Mesendoderm (in vitro differentiated cells): ENCODE results near the gene CAMSAP2.

ENCODE experiments used
- DNase-seq: peaks from one replicate; pipeline ENCODE4 v3.0.0; 2013
- H2AK5ac ChIP-seq: 2 replicates; pipeline ENCODE4 v1.6.1; 2013; ENCODE audit warnings: low read length, inconsistent platforms
- H2BK120ac ChIP-seq: 2 replicates; pipeline ENCODE4 v1.6.1; 2013; ENCODE audit warnings: low read depth, mild to moderate bottlenecking, low read length, moderate library complexity, mixed read lengths
- H2BK15ac ChIP-seq: replicated peaks from 2 replicates; pipeline ENCODE4 v1.6.1; 2013; ENCODE audit warnings: low read depth, mild to moderate bottlenecking, moderate library complexity
- H2BK5ac ChIP-seq: 2 replicates; pipeline ENCODE4 v1.6.1; 2013; ENCODE audit warnings: low read length, inconsistent platforms
- H3K18ac ChIP-seq: 2 replicates; pipeline ENCODE4 v1.6.1; 2013; ENCODE audit warnings: mild to moderate bottlenecking, low read length, mixed read lengths
- H3K23ac ChIP-seq: one replicate; pipeline ENCODE4 v1.6.1; 2013; ENCODE audit warnings: low read length
- H3K27ac ChIP-seq: 2 replicates; pipeline ENCODE4 v1.5.1; 2013; ENCODE audit warnings: low read depth, mild to moderate bottlenecking, inconsistent platforms, low read length, moderate library complexity
- H3K27me3 ChIP-seq: 2 replicates; pipeline ENCODE4 v1.6.1; 2013; ENCODE audit warnings: low read length, control low read depth, mild to moderate bottlenecking, inconsistent platforms; ENCODE audit not compliant: insufficient read depth, poor library complexity
- H3K36me3 ChIP-seq: 2 replicates; pipeline ENCODE4 v1.6.1; 2013; ENCODE audit warnings: low read length, inconsistent platforms; ENCODE audit not compliant: control insufficient read depth, insufficient read depth
- H3K4ac ChIP-seq: one replicate; pipeline ENCODE4 v1.6.1; 2013; ENCODE audit warnings: low read depth, mild to moderate bottlenecking, low read length, moderate library complexity
- H3K4me1 ChIP-seq: 2 replicates; pipeline ENCODE4 v1.6.1; 2013; ENCODE audit warnings: low read depth, low read length, inconsistent platforms; ENCODE audit not compliant: control insufficient read depth
- H3K4me2 ChIP-seq: 2 replicates; pipeline ENCODE4 v1.6.1; 2013; ENCODE audit warnings: low read length
- H3K4me3 ChIP-seq: 2 replicates; pipeline ENCODE4 v1.5.1; 2013; ENCODE audit warnings: mild to moderate bottlenecking, low read length
- H3K56ac ChIP-seq: one replicate; pipeline ENCODE4 v1.6.1; 2013; ENCODE audit warnings: low read length
- H3K79me1 ChIP-seq: 2 replicates; pipeline ENCODE4 v1.6.1; 2013; ENCODE audit warnings: low read length, inconsistent platforms
- H3K79me2 ChIP-seq: 2 replicates; pipeline ENCODE4 v1.6.1; 2013; ENCODE audit warnings: mild to moderate bottlenecking, low read length; ENCODE audit not compliant: control insufficient read depth, insufficient read depth
- H3K9ac ChIP-seq: 2 replicates; pipeline ENCODE4 v1.6.1; 2013; ENCODE audit warnings: low read length, inconsistent platforms
- H4K5ac ChIP-seq: one replicate; pipeline ENCODE4 v1.6.1; 2013; ENCODE audit warnings: low read length
- H4K8ac ChIP-seq: one replicate; pipeline ENCODE4 v1.6.1; 2013; ENCODE audit warnings: low read depth, mild to moderate bottlenecking, control low read depth, low read length, moderate library complexity
- WGBS: extraction: QIAGEN DNeasy Blood & Tissue Kit; methylation state at CpG from one replicate; pipeline ENCODE4 v1.1.7; 2013; ENCODE audit warnings: low lambda C conversion rate, missing lambda C conversion rate; ENCODE audit not compliant: insufficient coverage; ENCODE audit errors: extremely low coverage; 5-methylcytosine and 5-hydroxymethylcytosine counted together

CAMSAP2 gene

GRCh38 chr1:200861937-200862647, 123.4 kb downstream of the CAMSAP2 start:
- no peak overlapping the region for H2BK5ac ChIP-seq
- H3K36me3 ChIP-seq: no peaks in the 10 kb centered on the region
- H3K56ac ChIP-seq: no peak overlapping the region
- no peak overlapping the region for H2BK120ac ChIP-seq
- H3K4me1 ChIP-seq: no peaks in the 10 kb centered on the region
- DNase-seq: no peak
- H3K23ac ChIP-seq: no peak overlapping the region
- H2BK15ac ChIP-seq: no peak overlapping the region
- H4K5ac ChIP-seq: no peak overlapping the region
- no peak overlapping the region for H3K18ac ChIP-seq
- no peaks in the 10 kb centered on the region for H3K79me1 ChIP-seq
- no peak overlapping the region for H3K9ac ChIP-seq
- H3K4me3 ChIP-seq: no peak overlapping the region
- no peaks in the 10 kb centered on the region for H3K27me3 ChIP-seq
- no CpG with 5 or more reads among the region's 2 CpGs for WGBS
- H3K79me2 ChIP-seq: no peaks in the 10 kb centered on the region
- H4K8ac ChIP-seq: no peak overlapping the region
- no peak overlapping the region for H3K4ac ChIP-seq
- H3K4me2 ChIP-seq: no peak overlapping the region
- H3K27ac ChIP-seq: no peak overlapping the region
- no peak overlapping the region for H2AK5ac ChIP-seq

GRCh38 chr1:200862713-200863415, 124.2 kb downstream of the CAMSAP2 start:
- no peak overlapping the region for H3K4me2 ChIP-seq
- WGBS: no CpG with 5 or more reads among the region's 9 CpGs
- no peak overlapping the region for H3K23ac ChIP-seq
- H2BK5ac ChIP-seq: no peak overlapping the region
- no peak overlapping the region for H3K18ac ChIP-seq
- no peak overlapping the region for H3K9ac ChIP-seq
- H3K4ac ChIP-seq: no peak overlapping the region
- H2BK15ac ChIP-seq: no peak overlapping the region
- no peak overlapping the region for H3K56ac ChIP-seq
- no peaks in the 10 kb centered on the region for H3K79me2 ChIP-seq
- no peak overlapping the region for H4K8ac ChIP-seq
- H2AK5ac ChIP-seq: no peak overlapping the region
- H4K5ac ChIP-seq: no peak overlapping the region
- H2BK120ac ChIP-seq: no peak overlapping the region
- no peak overlapping the region for H3K4me3 ChIP-seq
- no peaks in the 10 kb centered on the region for H3K36me3 ChIP-seq
- H3K27me3 ChIP-seq: no peaks in the 10 kb centered on the region
- no peak overlapping the region for H3K27ac ChIP-seq
- H3K4me1 ChIP-seq: no peaks in the 10 kb centered on the region
- no peaks in the 10 kb centered on the region for H3K79me1 ChIP-seq
- DNase-seq: no peak

DNA sequence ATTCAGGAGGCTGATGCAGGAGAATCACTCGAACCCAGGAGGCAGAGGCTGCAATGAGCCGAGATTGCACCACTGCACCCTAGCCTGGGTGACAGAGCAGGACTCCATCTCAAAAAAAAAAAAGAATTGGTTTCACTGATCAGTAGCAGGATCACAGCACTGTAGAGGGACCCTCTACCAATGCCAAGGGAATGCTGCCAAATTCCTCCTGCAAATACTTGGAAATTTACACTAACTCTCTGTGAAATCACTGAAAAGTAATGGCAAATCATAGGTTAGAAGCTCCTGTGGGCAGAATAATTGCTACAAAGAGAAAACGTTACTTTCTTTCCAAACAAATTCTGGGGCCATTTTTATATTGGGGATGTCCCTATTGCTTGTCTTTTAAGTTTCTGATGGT, 127.4 kb downstream of the CAMSAP2 start:
- no peak overlapping the region for H2BK5ac ChIP-seq
- no peak overlapping the region for H3K23ac ChIP-seq
- H2AK5ac ChIP-seq: no peak overlapping the region
- no peak overlapping the region for H4K5ac ChIP-seq
- H3K79me2 ChIP-seq: no peaks in the 10 kb centered on the region
- H3K27ac ChIP-seq: no peak overlapping the region
- no peak overlapping the region for H2BK120ac ChIP-seq
- no peak overlapping the region for H2BK15ac ChIP-seq
- no peak overlapping the region for H3K56ac ChIP-seq
- H3K9ac ChIP-seq: no peak overlapping the region
- H3K4me1 ChIP-seq: no peaks in the 10 kb centered on the region
- no peak overlapping the region for H3K18ac ChIP-seq
- H3K27me3 ChIP-seq: no peaks in the 10 kb centered on the region
- no peaks in the 10 kb centered on the region for H3K36me3 ChIP-seq
- no peak for DNase-seq
- no peak overlapping the region for H4K8ac ChIP-seq
- no peaks in the 10 kb centered on the region for H3K79me1 ChIP-seq
- no peak overlapping the region for H3K4ac ChIP-seq
- WGBS: no CpG with 5 or more reads among the region's 3 CpGs
- no peak overlapping the region for H3K4me2 ChIP-seq
- H3K4me3 ChIP-seq: no peak overlapping the region

DNA sequence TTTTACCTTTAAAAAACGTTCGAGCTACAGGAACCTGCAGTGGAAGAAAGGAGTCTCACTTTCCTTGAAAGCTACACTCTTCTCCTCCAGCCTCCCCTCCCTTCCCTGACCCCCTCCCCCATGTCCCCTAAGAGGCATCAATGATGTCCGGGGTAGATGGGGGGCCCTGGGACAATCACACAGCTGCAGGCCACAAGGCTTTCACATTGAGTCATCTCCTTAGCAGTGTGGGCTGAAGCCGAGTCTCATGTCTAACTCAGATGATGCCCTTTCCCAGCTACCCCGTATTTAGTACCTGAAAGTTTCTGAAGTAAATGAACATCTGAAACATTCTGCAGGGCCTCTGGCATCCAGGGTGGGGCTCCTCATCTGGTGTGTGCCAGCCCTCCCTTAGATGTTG, 127.8 kb downstream of the CAMSAP2 start:
- Histone ChIP-seq H3K4me2 (no peak overlapping the region), H4K5ac (no peak overlapping the region), H3K4me1 (no peaks in the 10 kb centered on the region), H3K18ac (no peak overlapping the region), H2BK5ac (no peak overlapping the region), H3K4ac (no peak overlapping the region), H3K27me3 (no peaks in the 10 kb centered on the region), H3K9ac (no peak overlapping the region), H2BK120ac (no peak overlapping the region), H3K36me3 (no peaks in the 10 kb centered on the region), H3K23ac (no peak overlapping the region), H3K79me1 (no peaks in the 10 kb centered on the region), H3K79me2 (no peaks in the 10 kb centered on the region), H3K56ac (no peak overlapping the region), H2AK5ac (no peak overlapping the region), H4K8ac (no peak overlapping the region), H3K27ac (no peak overlapping the region), H2BK15ac (no peak overlapping the region), H3K4me3 (no peak overlapping the region)
- DNase-seq: peak; percentile 26
- no CpG with 5 or more reads among the region's 5 CpGs for WGBS

GRCh38 chr1:200867018-200867811, 128.5 kb downstream of the CAMSAP2 start:
- no peak overlapping the region for H2AK5ac ChIP-seq
- H3K9ac ChIP-seq: no peak overlapping the region
- H3K27me3 ChIP-seq: no peaks in the 10 kb centered on the region
- H3K23ac ChIP-seq: no peak overlapping the region
- H3K27ac ChIP-seq: no peak overlapping the region
- no peak for DNase-seq
- no CpG with 5 or more reads among the region's 11 CpGs for WGBS
- H3K4me2 ChIP-seq: no peak overlapping the region
- no peak overlapping the region for H3K18ac ChIP-seq
- no peak overlapping the region for H4K8ac ChIP-seq
- no peak overlapping the region for H3K4ac ChIP-seq
- no peak overlapping the region for H2BK120ac ChIP-seq
- no peak overlapping the region for H4K5ac ChIP-seq
- no peak overlapping the region for H2BK5ac ChIP-seq
- H3K4me1 ChIP-seq: no peaks in the 10 kb centered on the region
- H3K36me3 ChIP-seq: no peaks in the 10 kb centered on the region
- H3K4me3 ChIP-seq: no peak overlapping the region
- no peaks in the 10 kb centered on the region for H3K79me1 ChIP-seq
- no peaks in the 10 kb centered on the region for H3K79me2 ChIP-seq
- H2BK15ac ChIP-seq: no peak overlapping the region
- H3K56ac ChIP-seq: no peak overlapping the region
